ENCODE results near the gene TRIM63. TPM values are rescaled to one million over a fixed set of nuclear protein-coding genes. Genes with fewer than 3 reads are reported as not detected.

Gene TRIM63
- total RNA-seq, 1 experiment from 2014 or later: not detected

DNA sequence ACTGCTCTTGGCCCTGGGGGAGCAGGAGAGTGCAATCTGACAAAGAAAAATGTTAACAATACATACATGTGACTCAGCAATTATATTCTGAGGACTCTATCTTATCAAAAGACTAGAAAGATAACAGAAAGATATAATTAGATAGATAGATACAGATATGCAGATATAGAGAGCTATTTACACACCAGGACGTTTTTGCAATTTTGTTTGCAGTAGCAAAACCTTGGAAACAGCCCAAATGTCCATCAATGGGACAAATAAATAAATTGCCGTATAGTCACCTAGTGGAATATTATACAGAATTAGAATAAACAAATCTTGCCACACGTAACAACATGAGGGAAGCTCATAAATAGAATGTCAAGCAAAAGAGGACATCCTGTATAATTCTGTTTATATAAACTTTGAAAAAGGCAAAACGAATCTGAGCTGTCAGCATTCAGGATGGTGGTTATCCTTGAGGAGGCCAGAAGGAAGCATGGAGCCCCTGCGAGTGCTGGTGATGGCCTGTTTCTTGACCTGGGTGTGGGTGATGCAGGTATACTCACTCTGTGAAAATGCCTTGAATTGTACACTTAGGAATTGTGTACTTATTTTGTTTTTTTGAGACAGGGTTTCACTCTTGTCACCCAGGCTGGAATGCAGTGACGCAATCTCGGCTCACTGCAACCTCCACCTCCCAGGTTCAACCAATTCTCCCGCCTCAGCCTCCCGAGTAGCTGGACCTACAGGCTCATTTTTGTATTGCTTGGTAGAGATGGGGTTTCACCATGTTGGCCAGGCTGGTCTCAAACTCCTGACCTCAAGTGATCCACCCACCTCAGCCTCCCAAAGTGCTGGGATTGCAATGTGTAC, 12.8 kb upstream of the TRIM63 start:
- ChIA-PET CTCF (no interaction called here), POLR2A (interaction anchor here (0.6 kb wide), 1 partner anchor 10 kb away, joined by 4 read pairs; no protein-coding TSS in a partner anchor)
- H3K4me1 ChIP-seq (ENCODE audit: control insufficient read depth, insufficient read depth, low read length): no peaks in the 10 kb centered on the region
- ATAC-seq (no peak), DNase-seq (ENCODE audit: low read depth, low spot score) (no peak)
- H3K9me3 ChIP-seq (ENCODE audit: control insufficient read depth, insufficient read depth, low read depth, low read length): no peaks in the 10 kb centered on the region
- no TSS peak for BruUV-seq (replicated peaks)
- in situ Hi-C loops (cut with HindIII; ENCODE audit: low pct_unique_long_range_greater_than_20kb, low sequenced_read_pairs): no loop called here
- H3K36me3 ChIP-seq (ENCODE audit: control insufficient read depth, insufficient read depth, low read length): no peaks in the 10 kb centered on the region
- H3K27ac ChIP-seq (ENCODE audit: low read length): no peak overlapping the region
- no peaks in the 10 kb centered on the region; the same call in 1 of the 2 replicates for H3K27me3 ChIP-seq (ENCODE audit: control insufficient read depth, insufficient read depth, low read length)
- intact Hi-C loops (cut with micrococcal nuclease; ENCODE audit: unreplicated experiment): no loop called here
- TF ChIP-seq SIN3A (IDR thresholded peaks at IDR 0.05; ENCODE audit: borderline replicate concordance, insufficient read depth, low read depth, low read length): no peak
- TF ChIP-seq, protein P1, sequence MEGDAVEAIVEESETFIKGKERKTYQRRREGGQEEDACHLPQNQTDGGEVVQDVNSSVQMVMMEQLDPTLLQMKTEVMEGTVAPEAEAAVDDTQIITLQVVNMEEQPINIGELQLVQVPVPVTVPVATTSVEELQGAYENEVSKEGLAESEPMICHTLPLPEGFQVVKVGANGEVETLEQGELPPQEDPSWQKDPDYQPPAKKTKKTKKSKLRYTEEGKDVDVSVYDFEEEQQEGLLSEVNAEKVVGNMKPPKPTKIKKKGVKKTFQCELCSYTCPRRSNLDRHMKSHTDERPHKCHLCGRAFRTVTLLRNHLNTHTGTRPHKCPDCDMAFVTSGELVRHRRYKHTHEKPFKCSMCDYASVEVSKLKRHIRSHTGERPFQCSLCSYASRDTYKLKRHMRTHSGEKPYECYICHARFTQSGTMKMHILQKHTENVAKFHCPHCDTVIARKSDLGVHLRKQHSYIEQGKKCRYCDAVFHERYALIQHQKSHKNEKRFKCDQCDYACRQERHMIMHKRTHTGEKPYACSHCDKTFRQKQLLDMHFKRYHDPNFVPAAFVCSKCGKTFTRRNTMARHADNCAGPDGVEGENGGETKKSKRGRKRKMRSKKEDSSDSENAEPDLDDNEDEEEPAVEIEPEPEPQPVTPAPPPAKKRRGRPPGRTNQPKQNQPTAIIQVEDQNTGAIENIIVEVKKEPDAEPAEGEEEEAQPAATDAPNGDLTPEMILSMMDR (IDR thresholded peaks at IDR 0.05): no peak
- TF ChIP-seq, protein P2, sequence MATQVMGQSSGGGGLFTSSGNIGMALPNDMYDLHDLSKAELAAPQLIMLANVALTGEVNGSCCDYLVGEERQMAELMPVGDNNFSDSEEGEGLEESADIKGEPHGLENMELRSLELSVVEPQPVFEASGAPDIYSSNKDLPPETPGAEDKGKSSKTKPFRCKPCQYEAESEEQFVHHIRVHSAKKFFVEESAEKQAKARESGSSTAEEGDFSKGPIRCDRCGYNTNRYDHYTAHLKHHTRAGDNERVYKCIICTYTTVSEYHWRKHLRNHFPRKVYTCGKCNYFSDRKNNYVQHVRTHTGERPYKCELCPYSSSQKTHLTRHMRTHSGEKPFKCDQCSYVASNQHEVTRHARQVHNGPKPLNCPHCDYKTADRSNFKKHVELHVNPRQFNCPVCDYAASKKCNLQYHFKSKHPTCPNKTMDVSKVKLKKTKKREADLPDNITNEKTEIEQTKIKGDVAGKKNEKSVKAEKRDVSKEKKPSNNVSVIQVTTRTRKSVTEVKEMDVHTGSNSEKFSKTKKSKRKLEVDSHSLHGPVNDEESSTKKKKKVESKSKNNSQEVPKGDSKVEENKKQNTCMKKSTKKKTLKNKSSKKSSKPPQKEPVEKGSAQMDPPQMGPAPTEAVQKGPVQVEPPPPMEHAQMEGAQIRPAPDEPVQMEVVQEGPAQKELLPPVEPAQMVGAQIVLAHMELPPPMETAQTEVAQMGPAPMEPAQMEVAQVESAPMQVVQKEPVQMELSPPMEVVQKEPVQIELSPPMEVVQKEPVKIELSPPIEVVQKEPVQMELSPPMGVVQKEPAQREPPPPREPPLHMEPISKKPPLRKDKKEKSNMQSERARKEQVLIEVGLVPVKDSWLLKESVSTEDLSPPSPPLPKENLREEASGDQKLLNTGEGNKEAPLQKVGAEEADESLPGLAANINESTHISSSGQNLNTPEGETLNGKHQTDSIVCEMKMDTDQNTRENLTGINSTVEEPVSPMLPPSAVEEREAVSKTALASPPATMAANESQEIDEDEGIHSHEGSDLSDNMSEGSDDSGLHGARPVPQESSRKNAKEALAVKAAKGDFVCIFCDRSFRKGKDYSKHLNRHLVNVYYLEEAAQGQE (IDR thresholded peaks at IDR 0.05; ENCODE audit: insufficient read depth in 1 of 2, low read depth in 2 of 2, low read length in 1 of 2): no peak
- TF ChIP-seq TCF7L2 (IDR thresholded peaks at IDR 0.05; ENCODE audit: low read depth, low read length): no peak
- TF ChIP-seq POLR2AphosphoS5 (IDR thresholded peaks at IDR 0.05; ENCODE audit: low read depth, low read length): no peak
- no peak overlapping the region for H3K4me3 ChIP-seq (ENCODE audit: low read depth in 2 of 2, low read length in 2 of 2)

DNA sequence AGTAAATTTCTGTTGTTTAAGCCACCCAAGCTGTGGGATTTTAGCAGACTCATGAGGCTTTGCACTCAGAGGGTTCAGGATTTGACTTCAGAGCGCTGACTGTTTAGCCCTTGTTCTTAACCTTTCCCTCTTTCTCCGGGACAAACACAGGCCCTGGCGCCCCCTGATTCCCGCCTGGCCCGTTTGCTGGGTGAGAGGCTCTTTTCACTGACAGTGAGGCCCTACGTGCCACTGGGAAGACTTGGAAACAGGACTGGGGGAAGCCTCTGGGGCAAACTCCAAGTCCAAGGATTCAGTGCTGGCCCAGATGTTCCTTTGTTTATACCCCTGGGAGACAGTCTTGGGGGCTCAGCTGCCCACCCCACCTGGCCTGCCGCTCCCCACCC, 11.7 kb upstream of the TRIM63 start:
- BruUV-seq (replicated peaks): no TSS peak
- TF ChIP-seq, protein P2 (IDR thresholded peaks at IDR 0.05; ENCODE audit: insufficient read depth in 1 of 2, low read depth in 2 of 2, low read length in 1 of 2): no peak
- TF ChIP-seq TCF7L2 (IDR thresholded peaks at IDR 0.05; ENCODE audit: low read depth, low read length) (no peak), SIN3A (IDR thresholded peaks at IDR 0.05; ENCODE audit: borderline replicate concordance, insufficient read depth, low read depth, low read length) (no peak)
- TF ChIP-seq, protein P1 (IDR thresholded peaks at IDR 0.05): no peak
- H3K4me1 ChIP-seq (ENCODE audit: control insufficient read depth, insufficient read depth, low read length): no peaks in the 10 kb centered on the region
- H3K27me3 ChIP-seq (ENCODE audit: control insufficient read depth, insufficient read depth, low read length): no peaks in the 10 kb centered on the region; the same call in 1 of the 2 replicates
- no peaks in the 10 kb centered on the region for H3K9me3 ChIP-seq (ENCODE audit: control insufficient read depth, insufficient read depth, low read depth, low read length)
- intact Hi-C loops (cut with micrococcal nuclease; ENCODE audit: unreplicated experiment): no loop called here
- ChIA-PET POLR2A (no interaction called here), CTCF (no interaction called here)
- DNase-seq (ENCODE audit: low read depth, low spot score): no peak
- H3K36me3 ChIP-seq (ENCODE audit: control insufficient read depth, insufficient read depth, low read length): no peaks in the 10 kb centered on the region
- no peak overlapping the region for H3K4me3 ChIP-seq (ENCODE audit: low read depth in 2 of 2, low read length in 2 of 2)
- H3K27ac ChIP-seq (ENCODE audit: low read length): no peak overlapping the region
- in situ Hi-C loops (cut with HindIII; ENCODE audit: low pct_unique_long_range_greater_than_20kb, low sequenced_read_pairs): no loop called here
- ATAC-seq: no peak

All from Panc1 (cell line).